GM18520 (cell line): ENCODE data around the gene UBR3.
"Not testable (repeated sequence)": the region's sequence is repeated elsewhere in the genome, so short reads cannot be mapped to it uniquely, and the experiment has no call there.

Source experiments
- ATAC-seq: cut with Tn5 transposase; IDR thresholded peaks from one replicate; pipeline ENCODE4 v1.9.1; 2021; ENCODE audit not compliant: unreplicated experiment

Gene UBR3

DNA sequence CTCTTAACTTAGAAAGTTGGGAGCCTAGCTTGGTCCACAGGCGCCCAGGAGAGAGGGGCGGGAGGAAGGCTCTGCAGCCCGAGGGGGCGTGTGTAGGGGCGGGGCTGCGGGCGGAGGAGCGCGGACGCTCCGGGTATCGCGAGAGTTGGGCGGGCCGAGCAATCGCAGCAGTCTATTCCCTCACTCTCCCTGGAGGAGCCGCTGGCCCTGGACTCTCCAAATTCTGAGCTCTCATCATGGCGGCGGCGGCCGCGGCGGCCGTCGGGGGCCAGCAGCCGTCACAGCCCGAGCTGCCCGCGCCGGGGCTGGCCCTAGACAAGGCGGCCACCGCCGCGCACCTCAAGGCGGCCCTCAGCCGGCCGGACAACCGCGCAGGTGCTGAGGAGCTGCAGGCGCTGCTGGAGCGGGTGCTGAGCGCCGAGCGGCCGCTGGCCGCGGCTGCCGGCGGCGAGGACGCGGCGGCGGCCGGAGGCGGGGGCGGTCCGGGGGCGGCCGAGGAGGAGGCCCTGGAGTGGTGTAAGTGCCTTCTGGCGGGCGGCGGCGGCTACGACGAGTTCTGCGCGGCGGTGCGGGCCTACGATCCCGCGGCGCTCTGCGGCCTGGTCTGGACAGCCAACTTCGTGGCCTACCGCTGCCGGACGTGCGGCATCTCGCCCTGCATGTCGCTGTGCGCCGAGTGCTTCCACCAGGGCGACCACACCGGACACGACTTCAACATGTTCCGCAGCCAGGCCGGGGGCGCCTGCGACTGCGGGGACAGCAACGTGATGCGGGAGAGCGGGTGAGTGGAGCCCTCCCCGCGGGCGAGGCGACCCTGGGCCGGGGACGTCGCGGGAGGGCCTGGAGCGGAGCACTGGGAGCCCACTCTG is at the start of gene UBR3:
UBR3 (plus strand) TSS at position 183 of the 869 bp plus-strand sequence; CDS start at position 237, 54 bp downstream.
- ATAC-seq = peak; percentile 74

- ATAC-seq = no peak
Measured at GRCh38 chr2:169778446-169778845, 48.8 kb upstream of the UBR3 start.

DNA sequence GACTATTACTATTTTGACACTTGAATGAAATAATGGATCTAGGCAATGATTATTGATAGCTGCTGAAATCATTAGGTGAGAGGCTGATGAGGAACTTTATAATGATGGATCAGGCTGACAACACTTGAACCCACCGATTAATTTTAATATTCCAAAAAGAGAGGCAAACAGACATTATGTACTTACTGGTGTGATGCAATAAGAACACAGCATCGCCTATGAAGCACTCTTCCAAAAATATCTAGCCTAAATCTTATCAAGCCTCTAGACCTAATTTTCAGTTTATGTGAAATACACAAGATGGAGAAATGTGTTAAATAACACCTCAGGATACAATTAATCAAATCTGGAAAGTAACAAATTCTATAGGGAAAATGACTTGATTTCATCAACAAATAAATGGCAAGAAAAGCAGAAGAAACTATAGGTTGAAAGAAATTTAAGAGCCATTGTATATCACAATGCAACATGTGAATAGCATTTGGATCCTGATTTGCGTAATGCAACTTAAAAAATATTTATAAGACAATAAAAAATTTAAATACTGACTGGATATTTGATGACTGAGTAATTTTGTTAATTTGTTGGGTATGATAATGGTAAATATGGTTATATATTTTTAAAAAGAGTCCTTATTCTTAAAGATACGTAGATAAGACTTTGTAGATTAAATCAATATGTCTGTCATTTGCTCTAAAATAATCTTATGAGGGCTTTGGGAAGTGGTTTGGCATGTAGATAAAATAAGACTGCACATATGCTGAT is 45.8 kb upstream of the UBR3 start:
- ATAC-seq = no peak

- no peak for ATAC-seq
Measured at GRCh38 chr2:169782513-169782912, 44.7 kb upstream of the UBR3 start.

GRCh38 chr2:169790581-169790980 is 36.7 kb upstream of the UBR3 start:
- ATAC-seq = no peak

DNA sequence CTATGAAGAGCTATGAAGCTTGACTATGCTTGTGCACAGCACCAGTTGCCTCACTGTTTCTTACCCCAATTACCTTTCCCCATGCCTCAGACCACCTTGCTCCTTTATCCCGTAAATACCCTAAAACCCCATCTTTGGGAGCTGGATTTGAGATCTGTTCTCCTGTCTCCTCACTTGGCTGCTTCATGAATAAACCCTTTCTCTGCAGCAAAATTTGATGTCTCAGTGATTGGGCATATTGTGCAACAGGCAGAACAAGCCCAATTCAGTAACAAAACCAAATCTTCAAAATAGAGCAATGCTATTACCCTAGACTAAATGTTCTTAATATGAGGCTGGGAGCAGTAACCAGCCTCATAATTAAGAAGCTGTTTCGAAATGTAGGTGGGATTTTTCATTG is 32.1 kb upstream of the UBR3 start:
- no peak for ATAC-seq

- ATAC-seq = no peak
Measured at GRCh38 chr2:169796441-169796840, 30.8 kb upstream of the UBR3 start.

- ATAC-seq = no peak
Measured at GRCh38 chr2:169797601-169798000, 29.7 kb upstream of the UBR3 start.

- ATAC-seq = no peak
Measured at GRCh38 chr2:169798397-169798717, 28.9 kb upstream of the UBR3 start.

DNA sequence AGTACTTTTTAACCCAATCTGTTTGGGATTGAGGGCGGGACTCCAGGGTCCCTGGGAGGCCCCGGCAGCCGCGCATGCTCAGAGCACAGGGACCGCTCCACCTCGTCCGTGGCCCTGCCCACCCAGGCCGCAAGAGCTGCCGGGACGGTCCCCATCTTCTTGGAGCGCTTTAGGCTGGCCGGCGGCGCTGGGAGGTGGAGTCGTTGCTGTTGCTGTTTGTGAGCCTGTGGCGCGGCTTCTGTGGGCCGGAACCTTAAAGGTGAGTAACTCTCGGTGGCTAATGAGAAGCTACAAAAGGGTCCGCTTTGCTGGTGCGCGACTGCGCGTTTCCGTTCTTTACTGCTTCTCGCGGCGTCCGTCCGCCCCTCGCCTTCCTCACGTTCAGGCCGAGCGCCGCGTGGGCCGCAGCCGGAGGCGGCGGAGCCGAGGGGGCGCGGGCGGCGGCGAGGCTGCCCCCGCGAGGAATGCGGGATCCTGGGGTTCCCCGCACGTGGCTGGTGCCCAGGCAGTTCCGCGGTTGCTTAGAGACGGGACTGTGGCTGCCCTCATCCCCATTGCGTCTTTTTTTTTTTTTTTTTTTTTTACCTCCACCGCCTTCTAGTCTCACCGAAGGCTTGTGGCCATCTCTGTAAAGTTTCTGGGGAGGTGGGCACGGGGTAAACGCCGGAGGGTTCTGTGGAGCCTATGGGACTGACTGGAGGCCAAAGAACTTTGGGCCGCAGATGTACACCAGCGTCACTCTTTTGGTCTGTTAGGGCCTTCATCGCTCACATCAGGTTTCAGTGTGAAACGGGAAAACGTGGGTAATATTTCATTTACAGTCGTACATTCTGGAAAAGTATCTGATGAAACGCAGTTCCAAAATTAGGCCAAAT is 28.3 kb upstream of the UBR3 start, which contains the start of gene SSB:
SSB (plus strand) TSS at position 154 of the 875 bp plus-strand sequence. CDS start 2,090 bp downstream, outside the sequence.
- ATAC-seq = peak; percentile 91

GRCh38 chr2:169803480-169803879 is 23.8 kb upstream of the UBR3 start:
- ATAC-seq = no peak

GRCh38 chr2:169806586-169806985 is 20.7 kb upstream of the UBR3 start:
- ATAC-seq = no peak

DNA sequence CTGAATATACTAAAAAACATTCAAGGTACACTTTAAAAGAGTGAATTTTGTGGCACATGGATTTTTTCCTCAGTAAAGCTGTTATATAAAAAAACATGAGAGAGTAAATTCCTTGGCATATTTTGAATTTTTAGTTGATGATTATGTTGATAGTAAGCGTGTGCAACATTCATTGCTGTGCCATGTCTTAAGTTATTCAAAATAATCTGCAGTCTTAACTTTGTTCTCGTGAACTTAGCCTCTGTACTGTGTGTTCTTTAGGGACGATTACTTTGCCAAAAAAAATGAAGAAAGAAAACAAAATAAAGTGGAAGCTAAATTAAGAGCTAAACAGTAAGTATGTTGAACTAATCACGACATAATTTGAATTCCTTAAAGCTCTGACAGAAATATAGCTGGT is 19.0 kb upstream of the UBR3 start:
- ATAC-seq = no peak

- no peak for ATAC-seq
Measured at GRCh38 chr2:169815849-169816248, 11.4 kb upstream of the UBR3 start.

GRCh38 chr2:169816961-169817360 is 10.3 kb upstream of the UBR3 start:
- not testable (repeated sequence) for ATAC-seq

- not testable (repeated sequence) for ATAC-seq
Measured at GRCh38 chr2:169817369-169817768, 9.9 kb upstream of the UBR3 start.

DNA sequence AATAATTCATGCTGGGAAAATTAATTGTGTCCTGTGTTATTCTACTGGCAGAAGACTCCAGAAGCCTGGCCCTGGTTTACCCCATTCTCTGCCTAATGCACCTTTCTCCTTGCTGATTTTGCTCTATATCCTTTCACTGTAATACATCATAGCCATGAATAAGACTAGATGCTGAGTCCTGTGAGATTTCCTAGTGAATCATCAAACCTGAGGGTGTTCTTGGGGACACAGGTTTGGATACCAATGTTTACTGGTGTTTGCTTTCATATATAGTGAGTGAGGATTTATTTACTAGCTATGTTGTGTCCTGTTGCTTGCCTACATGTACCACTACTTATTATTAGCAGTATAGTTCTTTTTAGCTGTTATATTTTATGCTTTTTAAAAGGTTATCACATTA is 9.0 kb upstream of the UBR3 start:
- ATAC-seq = no peak

- no peak for ATAC-seq
Measured at GRCh38 chr2:169819106-169819505, 8.1 kb upstream of the UBR3 start.

DNA sequence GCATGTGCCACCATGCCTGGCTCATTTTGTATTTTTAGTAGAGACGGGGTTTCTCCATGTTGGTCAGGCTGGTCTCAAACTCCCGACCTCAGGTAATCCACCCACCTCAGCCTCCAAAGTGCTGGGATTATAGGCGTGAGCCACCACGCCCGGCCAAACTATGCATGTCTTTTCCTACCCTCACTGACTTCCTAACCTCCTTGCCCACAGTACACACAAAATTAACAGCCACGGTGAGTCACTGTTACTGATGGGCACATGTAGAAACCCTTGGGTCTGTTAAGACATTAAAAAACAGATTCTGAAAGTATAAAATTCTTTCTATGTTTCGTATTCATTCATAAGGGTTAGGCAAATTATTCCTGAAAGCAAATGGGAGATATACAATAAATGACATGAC is 7.2 kb upstream of the UBR3 start:
- not testable (repeated sequence) for ATAC-seq

DNA sequence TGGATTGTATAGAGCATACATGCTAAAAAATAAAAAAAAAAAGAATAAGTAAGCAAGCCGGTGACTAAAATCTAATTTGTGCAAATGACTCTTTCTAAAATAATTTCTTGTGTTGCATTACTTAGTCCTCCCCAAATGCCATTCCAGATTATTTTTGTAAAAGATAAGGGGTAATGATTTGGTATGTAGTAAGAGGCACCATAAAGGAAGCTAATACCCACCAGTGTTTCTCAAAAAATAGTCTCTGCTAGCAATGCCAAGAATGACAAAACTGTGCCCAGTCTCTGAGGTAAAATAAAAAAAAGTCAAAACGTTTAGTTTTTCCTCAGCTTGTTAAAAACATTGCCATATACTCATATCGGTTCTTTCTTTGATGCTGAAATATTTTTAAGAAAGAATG is 5.2 kb upstream of the UBR3 start:
- no peak for ATAC-seq

DNA sequence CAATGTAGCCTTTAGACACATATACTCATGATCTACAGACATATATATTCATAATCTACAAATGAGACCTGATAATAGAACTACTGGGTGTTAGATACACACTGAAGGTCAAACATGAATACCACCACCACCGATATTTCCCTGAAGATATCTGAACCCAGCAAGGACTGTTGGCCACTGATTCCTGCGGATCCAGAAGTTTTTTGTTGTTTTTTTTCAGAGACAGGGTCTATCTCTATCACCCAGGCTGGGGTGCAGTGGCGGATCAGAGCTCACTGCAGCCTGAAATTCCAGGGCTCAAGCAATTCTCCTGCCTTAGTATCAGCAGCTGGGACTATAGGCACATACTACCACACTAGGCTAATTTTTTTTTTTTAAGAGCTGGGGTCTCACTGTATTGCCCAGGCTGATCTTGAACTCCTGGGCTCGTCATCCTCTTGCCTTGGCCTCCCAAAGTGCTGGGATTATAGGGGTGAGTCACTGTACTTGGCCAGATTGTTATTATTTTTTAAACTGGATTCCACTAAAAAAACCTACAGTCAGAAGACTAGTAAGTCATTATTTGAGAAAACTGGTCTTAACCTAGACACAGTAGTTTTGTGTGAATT is 4.4 kb upstream of the UBR3 start:
- ATAC-seq = no peak
